ENCODE measurements around the gene DNAJC17. TPM values are rescaled to one million over a fixed set of nuclear protein-coding genes. Genes with fewer than 3 reads are reported as not detected.

Gene DNAJC17
- total RNA-seq (2014; rRNA removed) (51.2 and 53.3 TPM in 2 replicates), Bru-seq, nascent RNA (percentile 71 among the genes with signal in this experiment), BruChase-seq, experiment 1, labeled RNA remaining after a 6-hour chase (percentile 70 among the genes with signal in this experiment), BruChase-seq, experiment 2, labeled RNA remaining after a 2-hour chase (percentile 71 among the genes with signal in this experiment)
- long read RNA-seq, transcript DNAJC17-201 (11 exons, 3,731 nt), result major isoform, 10 of 35 reads
- long read RNA-seq, partial matches to known transcripts, result 1 of 35 reads
- long read RNA-seq, other reads (novel, unspliced or antisense), result 24 of 35 reads

GRCh38 chr15:40807028-40807887 lies at the start of gene DNAJC17, which contains the start of gene ZFYVE19:
DNAJC17 (minus strand) TSS chr15:40807473; CDS start chr15:40807446, 27 bp downstream.
ZFYVE19 (plus strand) TSS chr15:40807089; CDS start chr15:40807590, 501 bp downstream.
- peak within 1 kb of the TSS; percentile 92 for H3K9ac ChIP-seq (ENCODE audit: low read length)
- no peaks in the 10 kb centered on the region for H3F3A ChIP-seq (ENCODE audit: low read length, unreplicated experiment)
- intact Hi-C loops (cut with micrococcal nuclease), result no loop called here
- ChIA-PET CTCF (interaction anchor here (0.6 to 1.3 kb wide), 4 partner anchors 22 to 87 kb away, joined by 3 to 12 read pairs (median 6); no protein-coding TSS in a partner anchor), POLR2A (ENCODE audit: unreplicated experiment) (interaction anchor here (1.5 kb wide), 1 partner anchor 37 kb away, joined by 5 read pairs; the partner anchor contains the start of gene SPINT1)
- no peak for TF ChIP-seq EZH2phosphoT487 (IDR thresholded peaks at IDR 0.05; ENCODE audit: borderline replicate concordance, low read length)
- no peak for TF ChIP-seq EZH2 (IDR thresholded peaks at IDR 0.05; ENCODE audit: low read length, unreplicated experiment)
- TF ChIP-seq, protein P1, sequence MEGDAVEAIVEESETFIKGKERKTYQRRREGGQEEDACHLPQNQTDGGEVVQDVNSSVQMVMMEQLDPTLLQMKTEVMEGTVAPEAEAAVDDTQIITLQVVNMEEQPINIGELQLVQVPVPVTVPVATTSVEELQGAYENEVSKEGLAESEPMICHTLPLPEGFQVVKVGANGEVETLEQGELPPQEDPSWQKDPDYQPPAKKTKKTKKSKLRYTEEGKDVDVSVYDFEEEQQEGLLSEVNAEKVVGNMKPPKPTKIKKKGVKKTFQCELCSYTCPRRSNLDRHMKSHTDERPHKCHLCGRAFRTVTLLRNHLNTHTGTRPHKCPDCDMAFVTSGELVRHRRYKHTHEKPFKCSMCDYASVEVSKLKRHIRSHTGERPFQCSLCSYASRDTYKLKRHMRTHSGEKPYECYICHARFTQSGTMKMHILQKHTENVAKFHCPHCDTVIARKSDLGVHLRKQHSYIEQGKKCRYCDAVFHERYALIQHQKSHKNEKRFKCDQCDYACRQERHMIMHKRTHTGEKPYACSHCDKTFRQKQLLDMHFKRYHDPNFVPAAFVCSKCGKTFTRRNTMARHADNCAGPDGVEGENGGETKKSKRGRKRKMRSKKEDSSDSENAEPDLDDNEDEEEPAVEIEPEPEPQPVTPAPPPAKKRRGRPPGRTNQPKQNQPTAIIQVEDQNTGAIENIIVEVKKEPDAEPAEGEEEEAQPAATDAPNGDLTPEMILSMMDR (conservative IDR thresholded peaks at IDR 0.05; ENCODE audit: low read depth, low read length), result no peak
- no peaks in the 10 kb centered on the region for H3K36me3 ChIP-seq (ENCODE audit: low read depth, low read length)
- H3K9me3 ChIP-seq (ENCODE audit: low read length), result no peaks in the 10 kb centered on the region
- H3K4me1 ChIP-seq (ENCODE audit: insufficient read depth, low read length), result peaks cover 13% of the 10 kb centered on the region
- BruUV-seq (replicated peaks), result no TSS peak
- no peaks in the 10 kb centered on the region for H3K27me3 ChIP-seq (ENCODE audit: low read length)
- ATAC-seq, result peak; percentile 98
- H3K79me2 ChIP-seq (ENCODE audit: low read length), result peaks cover 34% of the 10 kb centered on the region
- H3K4me3 ChIP-seq (ENCODE audit: low read length), result peak within 1 kb of the TSS; percentile 98
- H4K20me1 ChIP-seq (ENCODE audit: low read length), result no peaks in the 10 kb centered on the region
- DNase-seq, result peak; percentile 98
- no peaks in the 10 kb centered on the region for H3K9me2 ChIP-seq (replicated peaks; ENCODE audit: low read length)
- peak within 1 kb of the TSS; percentile 97 for H3K4me2 ChIP-seq (ENCODE audit: low read length)
- peak within 1 kb of the TSS; percentile 100 for H2AFZ ChIP-seq (ENCODE audit: low read length)
- H3K27ac ChIP-seq (ENCODE audit: low read length), result peak within 1 kb of the TSS; percentile 65

DNA sequence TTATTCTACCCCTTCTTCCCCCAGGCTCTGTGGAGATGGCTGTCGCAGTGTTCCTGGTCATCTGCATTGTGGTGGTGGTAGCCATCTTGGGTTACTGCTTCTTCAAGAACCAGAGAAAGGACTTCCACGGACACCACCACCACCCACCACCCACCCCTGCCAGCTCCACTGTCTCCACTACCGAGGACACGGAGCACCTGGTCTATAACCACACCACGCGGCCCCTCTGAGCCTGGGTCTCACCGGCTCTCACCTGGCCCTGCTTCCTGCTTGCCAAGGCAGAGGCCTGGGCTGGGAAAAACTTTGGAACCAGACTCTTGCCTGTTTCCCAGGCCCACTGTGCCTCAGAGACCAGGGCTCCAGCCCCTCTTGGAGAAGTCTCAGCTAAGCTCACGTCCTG lies 49.5 kb upstream of the DNAJC17 start:
- Histone ChIP-seq H3K4me1 (ENCODE audit: insufficient read depth, low read length) (peaks cover 30% of the 10 kb centered on the region), H3K9me2 (replicated peaks; ENCODE audit: low read length) (no peaks in the 10 kb centered on the region), H2AFZ (ENCODE audit: low read length) (no peak overlapping the region), H3K9ac (ENCODE audit: low read length) (peak overlapping the region; percentile 64), H3K4me3 (ENCODE audit: low read length) (peak overlapping the region; percentile 7), H3K9me3 (ENCODE audit: low read length) (no peaks in the 10 kb centered on the region), H4K20me1 (ENCODE audit: low read length) (no peaks in the 10 kb centered on the region), H3K27ac (ENCODE audit: low read length) (peak overlapping the region; percentile 94), H3K4me2 (ENCODE audit: low read length) (peak overlapping the region; percentile 64), H3K79me2 (ENCODE audit: low read length) (peaks cover 3% of the 10 kb centered on the region; the same call in 1 of the 2 replicates), H3K27me3 (ENCODE audit: low read length) (no peaks in the 10 kb centered on the region), H3K36me3 (ENCODE audit: low read depth, low read length) (peaks cover 29% of the 10 kb centered on the region), H3F3A (ENCODE audit: low read length, unreplicated experiment) (peaks cover 14% of the 10 kb centered on the region)
- no peak for TF ChIP-seq EZH2 (IDR thresholded peaks at IDR 0.05; ENCODE audit: low read length, unreplicated experiment)
- no peak for DNase-seq
- no TSS peak for BruUV-seq (replicated peaks)
- ATAC-seq, result no peak
- POLR2A ChIA-PET (ENCODE audit: unreplicated experiment), result no interaction called here
- CTCF ChIA-PET, result interaction anchor here (0.8 to 3.8 kb wide), 9 partner anchors 10 to 74 kb away, joined by 3 to 80 read pairs (median 7); partner anchors contain the start of genes RHOV, SPINT1 and VPS18
- intact Hi-C loops (cut with micrococcal nuclease), result loop anchor here (1.0 to 5.0 kb wide), 4 partner anchors 38 to 161 kb away; partner anchors contain the start of gene VPS18

GRCh38 chr15:40855706-40856234 lies 48.5 kb upstream of the DNAJC17 start:
- H3K27ac ChIP-seq (ENCODE audit: low read length), result no peak overlapping the region
- ChIA-PET CTCF (no interaction called here), POLR2A (ENCODE audit: unreplicated experiment) (interaction anchor here (0.6 kb wide), 1 partner anchor 57 kb away, joined by 3 read pairs; no protein-coding TSS in a partner anchor)
- H4K20me1 ChIP-seq (ENCODE audit: low read length), result no peaks in the 10 kb centered on the region
- intact Hi-C loops (cut with micrococcal nuclease), result loop anchor here (5.0 kb wide), 1 partner anchor 162 kb away; no protein-coding TSS in a partner anchor
- H3K9me2 ChIP-seq (replicated peaks; ENCODE audit: low read length), result no peaks in the 10 kb centered on the region
- no peak for ATAC-seq
- TF ChIP-seq, protein P1 (conservative IDR thresholded peaks at IDR 0.05; ENCODE audit: low read depth, low read length), result no peak
- no peak for TF ChIP-seq EZH2 (IDR thresholded peaks at IDR 0.05; ENCODE audit: low read length, unreplicated experiment)
- TF ChIP-seq EZH2phosphoT487 (IDR thresholded peaks at IDR 0.05; ENCODE audit: borderline replicate concordance, low read length), result no peak
- H3F3A ChIP-seq (ENCODE audit: low read length, unreplicated experiment), result peaks cover 14% of the 10 kb centered on the region
- H3K4me1 ChIP-seq (ENCODE audit: insufficient read depth, low read length), result peaks cover 23% of the 10 kb centered on the region
- H3K4me2 ChIP-seq (ENCODE audit: low read length), result no peak overlapping the region
- no peak for DNase-seq
- BruUV-seq (replicated peaks), result no TSS peak
- no peaks in the 10 kb centered on the region for H3K9me3 ChIP-seq (ENCODE audit: low read length)
- H3K4me3 ChIP-seq (ENCODE audit: low read length), result no peak overlapping the region
- no peak overlapping the region for H2AFZ ChIP-seq (ENCODE audit: low read length)
- no peaks in the 10 kb centered on the region for H3K27me3 ChIP-seq (ENCODE audit: low read length)
- H3K9ac ChIP-seq (ENCODE audit: low read length), result no peak overlapping the region
- peaks cover 11% of the 10 kb centered on the region for H3K79me2 ChIP-seq (ENCODE audit: low read length)
- peaks cover 33% of the 10 kb centered on the region for H3K36me3 ChIP-seq (ENCODE audit: low read depth, low read length)

Data from PC-3 (cell line).